ENCODE data around the gene WWTR1.

WWTR1 gene

GRCh38 chr3:149473357-149474249, 184.2 kb downstream of the WWTR1 start:
- H3K36me3 ChIP-seq (ENCODE audit: insufficient read depth, low read length) = no peaks in the 10 kb centered on the region
- H3K4me3 ChIP-seq (ENCODE audit: low read length) = no peak overlapping the region
- no peak overlapping the region for H2AFZ ChIP-seq (ENCODE audit: low read depth, low read length)
- H3K27me3 ChIP-seq (ENCODE audit: insufficient read depth, low read length) = no peaks in the 10 kb centered on the region
- H3K9me3 ChIP-seq (ENCODE audit: low read length) = no peaks in the 10 kb centered on the region
- peaks cover 3% of the 10 kb centered on the region for H3K4me1 ChIP-seq (ENCODE audit: insufficient read depth, low read length)

GRCh38 chr3:149472030-149472797, 185.6 kb downstream of the WWTR1 start:
- Histone ChIP-seq H3K36me3 (ENCODE audit: insufficient read depth, low read length) (no peaks in the 10 kb centered on the region), H2AFZ (ENCODE audit: low read depth, low read length) (no peak overlapping the region), H3K4me3 (ENCODE audit: low read length) (no peak overlapping the region), H3K9me3 (ENCODE audit: low read length) (no peaks in the 10 kb centered on the region), H3K4me1 (ENCODE audit: insufficient read depth, low read length) (peaks cover 3% of the 10 kb centered on the region), H3K27me3 (ENCODE audit: insufficient read depth, low read length) (no peaks in the 10 kb centered on the region)

- H3K4me1 ChIP-seq (ENCODE audit: insufficient read depth, low read length) = peaks cover 3% of the 10 kb centered on the region
- no peaks in the 10 kb centered on the region for H3K36me3 ChIP-seq (ENCODE audit: insufficient read depth, low read length)
- no peaks in the 10 kb centered on the region for H3K9me3 ChIP-seq (ENCODE audit: low read length)
- no peak overlapping the region for H3K4me3 ChIP-seq (ENCODE audit: low read length)
- H3K27me3 ChIP-seq (ENCODE audit: insufficient read depth, low read length) = no peaks in the 10 kb centered on the region
- H2AFZ ChIP-seq (ENCODE audit: low read depth, low read length) = no peak overlapping the region
Observed at GRCh38 chr3:149470381-149470780, 187.4 kb downstream of the WWTR1 start.

GRCh38 chr3:149468504-149469212, 189.2 kb downstream of the WWTR1 start:
- Histone ChIP-seq H3K36me3 (ENCODE audit: insufficient read depth, low read length) (no peaks in the 10 kb centered on the region), H2AFZ (ENCODE audit: low read depth, low read length) (no peak overlapping the region), H3K27me3 (ENCODE audit: insufficient read depth, low read length) (no peaks in the 10 kb centered on the region), H3K9me3 (ENCODE audit: low read length) (no peaks in the 10 kb centered on the region), H3K4me3 (ENCODE audit: low read length) (no peak overlapping the region), H3K4me1 (ENCODE audit: insufficient read depth, low read length) (peaks cover 3% of the 10 kb centered on the region)
